Loucy (cell line): ENCODE results near the gene CCR7.

ENCODE experiments used
- EZH2phosphoT487 ChIP-seq: fragments of 200-600 bp; IDR thresholded peaks from 2 replicates; pipeline ENCODE4 v1.6.1; 2018; ENCODE audit warnings: antibody characterized with exemption, mild to moderate bottlenecking, moderate library complexity, borderline replicate concordance
- TF ChIP-seq, protein P1 (sequence below): fragments of 200-600 bp; sonication (generic); conservative IDR thresholded peaks from 2 replicates; pipeline ENCODE4 v1.5.1; 2014; ENCODE audit warnings: mild to moderate bottlenecking, antibody characterized with exemption, low read length

DNA sequence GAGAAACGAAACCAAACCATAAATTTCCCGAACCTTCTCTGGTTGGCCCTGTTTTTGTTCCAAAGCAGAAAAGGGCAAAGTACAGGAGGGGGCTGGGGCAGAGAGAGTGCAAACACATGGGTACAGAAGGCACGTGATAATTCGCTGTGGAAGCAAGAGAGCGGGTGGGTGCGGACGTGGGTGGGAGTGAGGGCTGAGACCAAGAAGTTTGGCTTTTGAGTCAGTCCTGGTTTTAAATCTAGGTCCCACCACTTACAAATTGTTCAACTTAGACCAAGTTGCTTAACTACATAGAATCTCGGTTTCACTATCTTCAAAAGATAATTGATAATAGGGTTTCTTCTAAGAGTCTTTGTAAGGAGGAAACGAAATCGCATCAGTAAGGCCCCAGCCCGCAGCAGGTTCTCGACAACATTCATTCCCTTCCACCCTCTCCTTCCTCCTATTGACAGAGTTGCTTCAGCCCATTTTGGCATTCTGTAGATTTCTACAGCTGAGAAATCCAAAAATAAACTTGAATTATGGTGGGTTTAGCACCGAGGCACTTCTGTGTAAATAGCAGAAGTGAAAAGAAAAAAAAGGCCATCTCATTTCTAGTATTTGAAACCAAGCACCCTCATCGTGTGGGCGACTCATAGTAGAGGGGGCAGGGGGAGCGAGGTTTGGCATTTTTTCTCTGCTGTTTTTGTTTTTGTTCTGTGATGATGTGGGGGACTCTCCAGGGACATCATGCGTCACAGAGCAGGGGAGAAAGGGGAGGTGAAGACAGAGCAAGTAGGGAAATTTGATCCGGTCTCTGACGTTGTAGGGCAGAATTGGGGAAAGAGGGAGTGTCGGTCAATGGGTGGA, 33.6 kb upstream of the CCR7 start:
- TF ChIP-seq, protein P1, sequence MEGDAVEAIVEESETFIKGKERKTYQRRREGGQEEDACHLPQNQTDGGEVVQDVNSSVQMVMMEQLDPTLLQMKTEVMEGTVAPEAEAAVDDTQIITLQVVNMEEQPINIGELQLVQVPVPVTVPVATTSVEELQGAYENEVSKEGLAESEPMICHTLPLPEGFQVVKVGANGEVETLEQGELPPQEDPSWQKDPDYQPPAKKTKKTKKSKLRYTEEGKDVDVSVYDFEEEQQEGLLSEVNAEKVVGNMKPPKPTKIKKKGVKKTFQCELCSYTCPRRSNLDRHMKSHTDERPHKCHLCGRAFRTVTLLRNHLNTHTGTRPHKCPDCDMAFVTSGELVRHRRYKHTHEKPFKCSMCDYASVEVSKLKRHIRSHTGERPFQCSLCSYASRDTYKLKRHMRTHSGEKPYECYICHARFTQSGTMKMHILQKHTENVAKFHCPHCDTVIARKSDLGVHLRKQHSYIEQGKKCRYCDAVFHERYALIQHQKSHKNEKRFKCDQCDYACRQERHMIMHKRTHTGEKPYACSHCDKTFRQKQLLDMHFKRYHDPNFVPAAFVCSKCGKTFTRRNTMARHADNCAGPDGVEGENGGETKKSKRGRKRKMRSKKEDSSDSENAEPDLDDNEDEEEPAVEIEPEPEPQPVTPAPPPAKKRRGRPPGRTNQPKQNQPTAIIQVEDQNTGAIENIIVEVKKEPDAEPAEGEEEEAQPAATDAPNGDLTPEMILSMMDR, result no peak
- TF ChIP-seq EZH2phosphoT487, result no peak
